HFFc6 (cell line): ENCODE measurements around the gene LIMA1. TPM values are rescaled to one million over a fixed set of nuclear protein-coding genes. Genes with fewer than 3 reads are reported as not detected.

ENCODE experiments used
- DNase-seq: peaks from one replicate; pipeline ENCODE4 v3.0.0-alpha.2; 2018
- H3K27ac Mint-ChIP-seq: 2 replicates; pipeline ENCODE4 v1.8.0; 2020; ENCODE audit warnings: mild to moderate bottlenecking, mixed read lengths
- H3K27me3 Mint-ChIP-seq: 2 replicates; pipeline ENCODE4 v1.8.0; 2021; ENCODE audit warnings: mild to moderate bottlenecking, moderate library complexity, mixed read lengths; ENCODE audit not compliant: insufficient read depth
- H3K36me3 Mint-ChIP-seq: 2 replicates; pipeline ENCODE4 v1.8.0; 2021; ENCODE audit warnings: low read depth, mixed read lengths
- H3K4me1 Mint-ChIP-seq: 2 replicates; pipeline ENCODE4 v1.8.0; 2020; ENCODE audit warnings: low read depth, mixed read lengths
- H3K4me3 Mint-ChIP-seq: 2 replicates; pipeline ENCODE4 v1.8.0; 2020; ENCODE audit warnings: mild to moderate bottlenecking, moderate library complexity, mixed read lengths
- H3K9me3 Mint-ChIP-seq: 2 replicates; pipeline ENCODE4 v1.8.0; 2020; ENCODE audit warnings: mild to moderate bottlenecking, mixed read lengths
- total RNA-seq, 6 experiments: library from RNA; stranded (reverse); fragmentation: NEBNext Ultra II Directional; extraction: Animal tissue kit (Norgen Biotek cat#: 25700); gene quantifications; 2 replicates in 1 of 6; 3 replicates in 5 of 6; pipeline ENCODE4 v1.2.3, GENCODE V29; 2021
- TF ChIP-seq, protein P1 (sequence below): fragments of 200-600 bp; sonication (generic); IDR thresholded peaks from 2 replicates; pipeline ENCODE4 v1.5.0; 2021; ENCODE audit warnings: antibody characterized with exemption, mild to moderate bottlenecking

The LIMA1 gene
- total RNA-seq, 6 experiments from 2014 or later, result 259 to 335 (median 298) TPM

GRCh38 chr12:50215033-50215432, 68.3 kb downstream of the LIMA1 start:
- Mint-ChIP-seq H3K27ac (peak overlapping the region; percentile 36), H3K4me1 (peaks cover 75% of the 10 kb centered on the region), H3K4me3 (peak overlapping the region; percentile 65), H3K36me3 (peaks cover 38% of the 10 kb centered on the region), H3K27me3 (peaks cover 1% of the 10 kb centered on the region; the same call in 1 of the 2 replicates), H3K9me3 (peaks cover 11% of the 10 kb centered on the region; the same call in 1 of the 2 replicates)
- TF ChIP-seq, protein P1, sequence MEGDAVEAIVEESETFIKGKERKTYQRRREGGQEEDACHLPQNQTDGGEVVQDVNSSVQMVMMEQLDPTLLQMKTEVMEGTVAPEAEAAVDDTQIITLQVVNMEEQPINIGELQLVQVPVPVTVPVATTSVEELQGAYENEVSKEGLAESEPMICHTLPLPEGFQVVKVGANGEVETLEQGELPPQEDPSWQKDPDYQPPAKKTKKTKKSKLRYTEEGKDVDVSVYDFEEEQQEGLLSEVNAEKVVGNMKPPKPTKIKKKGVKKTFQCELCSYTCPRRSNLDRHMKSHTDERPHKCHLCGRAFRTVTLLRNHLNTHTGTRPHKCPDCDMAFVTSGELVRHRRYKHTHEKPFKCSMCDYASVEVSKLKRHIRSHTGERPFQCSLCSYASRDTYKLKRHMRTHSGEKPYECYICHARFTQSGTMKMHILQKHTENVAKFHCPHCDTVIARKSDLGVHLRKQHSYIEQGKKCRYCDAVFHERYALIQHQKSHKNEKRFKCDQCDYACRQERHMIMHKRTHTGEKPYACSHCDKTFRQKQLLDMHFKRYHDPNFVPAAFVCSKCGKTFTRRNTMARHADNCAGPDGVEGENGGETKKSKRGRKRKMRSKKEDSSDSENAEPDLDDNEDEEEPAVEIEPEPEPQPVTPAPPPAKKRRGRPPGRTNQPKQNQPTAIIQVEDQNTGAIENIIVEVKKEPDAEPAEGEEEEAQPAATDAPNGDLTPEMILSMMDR, result no peak
- DNase-seq, result peak; percentile 33

GRCh38 chr12:50214018-50214417, 69.3 kb downstream of the LIMA1 start:
- Mint-ChIP-seq H3K4me1 (peaks cover 68% of the 10 kb centered on the region), H3K27ac (peak overlapping the region; percentile 75), H3K4me3 (peak overlapping the region; percentile 68), H3K36me3 (peaks cover 38% of the 10 kb centered on the region), H3K27me3 (peaks cover 1% of the 10 kb centered on the region; the same call in 1 of the 2 replicates), H3K9me3 (peaks cover 10% of the 10 kb centered on the region; the same call in 1 of the 2 replicates)
- TF ChIP-seq, protein P1, result no peak
- no peak for DNase-seq

DNA sequence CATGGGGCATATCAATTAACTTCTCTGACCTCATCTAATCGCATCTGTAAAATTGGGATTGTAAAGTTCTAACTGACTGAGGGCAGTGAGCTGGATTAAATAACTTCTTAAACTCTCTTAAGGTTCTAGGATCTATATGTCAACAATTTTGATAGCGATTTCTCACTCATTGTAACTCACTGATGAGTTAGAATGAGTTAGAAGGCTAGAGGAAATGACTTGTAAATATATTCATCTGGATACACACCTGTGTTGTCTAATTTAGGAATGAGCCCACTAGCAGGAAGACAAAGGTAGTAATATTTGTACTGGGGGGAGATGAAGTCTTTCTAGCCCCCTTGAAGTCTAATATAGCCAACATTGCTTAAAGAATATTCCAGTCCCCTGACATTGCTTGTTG, 69.9 kb downstream of the LIMA1 start:
- peak overlapping the region; percentile 75 for H3K27ac Mint-ChIP-seq
- peaks cover 1% of the 10 kb centered on the region; the same call in 1 of the 2 replicates for H3K27me3 Mint-ChIP-seq

DNA sequence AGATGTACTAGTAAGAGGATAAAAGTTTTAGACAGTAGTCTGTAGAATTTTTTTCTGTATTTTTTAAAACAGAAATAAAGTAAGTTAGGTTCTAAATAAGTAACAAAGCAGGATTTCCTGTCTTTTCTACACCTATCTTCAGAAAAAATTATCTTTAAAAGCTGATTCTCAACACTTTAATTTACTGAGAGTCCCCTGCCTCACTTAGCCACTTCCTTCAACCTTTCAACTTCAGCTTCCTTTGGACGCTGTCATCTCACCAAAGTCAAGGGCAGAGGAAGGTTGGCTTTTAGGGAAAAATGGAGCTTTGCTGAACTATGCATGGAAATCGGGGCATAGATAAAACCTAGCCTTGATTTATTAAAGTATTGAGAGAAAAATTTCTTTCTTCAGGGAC, 71.3 kb downstream of the LIMA1 start:
- Mint-ChIP-seq H3K4me3 (peak overlapping the region; percentile 69), H3K36me3 (peaks cover 35% of the 10 kb centered on the region), H3K27ac (peak overlapping the region; percentile 84), H3K27me3 (peaks cover 1% of the 10 kb centered on the region; the same call in 1 of the 2 replicates), H3K9me3 (no peaks in the 10 kb centered on the region), H3K4me1 (peaks cover 55% of the 10 kb centered on the region)
- TF ChIP-seq, protein P1, result no peak
- no peak for DNase-seq

More for the DNA sequence above, 69.9 kb downstream of the LIMA1 start:
- TF ChIP-seq, protein P1, result no peak
- no peak for DNase-seq
- Mint-ChIP-seq H3K4me3 (peak overlapping the region; percentile 68), H3K9me3 (peaks cover 4% of the 10 kb centered on the region; the same call in 1 of the 2 replicates), H3K36me3 (peaks cover 42% of the 10 kb centered on the region), H3K4me1 (peaks cover 62% of the 10 kb centered on the region)

- H3K4me3 Mint-ChIP-seq, result peak overlapping the region; percentile 69
- TF ChIP-seq, protein P1, result no peak
- H3K27me3 Mint-ChIP-seq, result peaks cover 1% of the 10 kb centered on the region
- DNase-seq, result no peak
- H3K36me3 Mint-ChIP-seq, result peaks cover 33% of the 10 kb centered on the region
- peak overlapping the region; percentile 84 for H3K27ac Mint-ChIP-seq
- H3K9me3 Mint-ChIP-seq, result no peaks in the 10 kb centered on the region
- peaks cover 54% of the 10 kb centered on the region for H3K4me1 Mint-ChIP-seq
Observed at GRCh38 chr12:50211392-50212070, 71.8 kb downstream of the LIMA1 start.
